HEK293T (cell line): Measurements from ENCODE around the gene CTDP1.
A peak's percentile ranks its signal among the peaks of the same experiment; 100 is the strongest.

Source experiments
- CTCF ChIA-PET: fragments of 350-600 bp; formaldehyde crosslinking; extraction: SDS; loops from one replicate; lab custom pipeline; 2021; ENCODE audit warnings: antibody characterized with exemption, inconsistent platforms; lab: Yijun Ruan, JAX
- POLR2A ChIA-PET: fragments of 350-600 bp; formaldehyde crosslinking; extraction: SDS; loops from one replicate; lab custom pipeline; 2020; ENCODE audit warnings: antibody characterized with exemption, inconsistent platforms; lab: Yijun Ruan, JAX
- DNase-seq: peaks from one replicate; pipeline ENCODE4 v3.0.0; 2012; ENCODE audit warnings: mixed read lengths; ENCODE audit errors: extremely low spot score
- ARNT ChIP-seq: fragments of 450-650 bp; IDR thresholded peaks from 2 replicates; pipeline ENCODE4 v1.6.1; 2017; ENCODE audit warnings: mild to moderate bottlenecking
- BHLHE40 ChIP-seq: fragments of 450-650 bp; IDR thresholded peaks from 2 replicates; pipeline ENCODE4 v1.6.1; 2016; ENCODE audit warnings: mild to moderate bottlenecking, moderate library complexity, borderline replicate concordance
- CTBP1 ChIP-seq: fragments of 450-650 bp; IDR thresholded peaks from 2 replicates; pipeline ENCODE4 v1.6.1; 2016; ENCODE audit warnings: borderline replicate concordance
- ELF4 ChIP-seq: fragments of 450-650 bp; IDR thresholded peaks from 2 replicates; pipeline ENCODE4 v1.6.1; 2017; ENCODE audit warnings: antibody characterized with exemption
- FOXA1 ChIP-seq: fragments of 450-650 bp; IDR thresholded peaks from 2 replicates; pipeline ENCODE4 v1.6.1; 2016; ENCODE audit warnings: mild to moderate bottlenecking
- FOXK2 ChIP-seq: fragments of 450-650 bp; IDR thresholded peaks from 2 replicates; pipeline ENCODE4 v1.6.1; 2016; ENCODE audit warnings: mild to moderate bottlenecking
- FOXM1 ChIP-seq: fragments of 450-650 bp; IDR thresholded peaks from 2 replicates; pipeline ENCODE4 v1.6.1; 2017; ENCODE audit warnings: mild to moderate bottlenecking, borderline replicate concordance
- HDGF ChIP-seq: fragments of 450-650 bp; IDR thresholded peaks from 2 replicates; pipeline ENCODE4 v1.6.1; 2017; ENCODE audit warnings: antibody characterized with exemption, borderline replicate concordance
- L3MBTL2 ChIP-seq: fragments of 450-650 bp; conservative IDR thresholded peaks from 2 replicates; pipeline ENCODE4 v1.6.1; 2016; ENCODE audit warnings: mild to moderate bottlenecking
- LEF1 ChIP-seq: fragments of 450-650 bp; IDR thresholded peaks from 2 replicates; pipeline ENCODE4 v1.6.1; 2017; ENCODE audit warnings: mild to moderate bottlenecking, borderline replicate concordance
- NFRKB ChIP-seq: fragments of 450-650 bp; IDR thresholded peaks from 2 replicates; pipeline ENCODE4 v1.6.1; 2016; ENCODE audit warnings: mild to moderate bottlenecking, moderate library complexity
- SP1 ChIP-seq: fragments of 450-650 bp; IDR thresholded peaks from 2 replicates; pipeline ENCODE4 v1.6.1; 2017
- SUZ12 ChIP-seq: fragments of 450-650 bp; IDR thresholded peaks from 2 replicates; pipeline ENCODE4 v1.6.1; 2016; ENCODE audit warnings: mild to moderate bottlenecking
- TARDBP ChIP-seq: fragments of 450-650 bp; IDR thresholded peaks from 2 replicates; pipeline ENCODE4 v1.6.1; 2016
- ZNF384 ChIP-seq: fragments of 450-650 bp; IDR thresholded peaks from 2 replicates; pipeline ENCODE4 v1.6.1; 2016
- TF ChIP-seq, protein P1 (sequence below): fragments of 450-650 bp; IDR thresholded peaks from 2 replicates; pipeline ENCODE4 v1.6.1; 2016

Gene CTDP1, protein sequence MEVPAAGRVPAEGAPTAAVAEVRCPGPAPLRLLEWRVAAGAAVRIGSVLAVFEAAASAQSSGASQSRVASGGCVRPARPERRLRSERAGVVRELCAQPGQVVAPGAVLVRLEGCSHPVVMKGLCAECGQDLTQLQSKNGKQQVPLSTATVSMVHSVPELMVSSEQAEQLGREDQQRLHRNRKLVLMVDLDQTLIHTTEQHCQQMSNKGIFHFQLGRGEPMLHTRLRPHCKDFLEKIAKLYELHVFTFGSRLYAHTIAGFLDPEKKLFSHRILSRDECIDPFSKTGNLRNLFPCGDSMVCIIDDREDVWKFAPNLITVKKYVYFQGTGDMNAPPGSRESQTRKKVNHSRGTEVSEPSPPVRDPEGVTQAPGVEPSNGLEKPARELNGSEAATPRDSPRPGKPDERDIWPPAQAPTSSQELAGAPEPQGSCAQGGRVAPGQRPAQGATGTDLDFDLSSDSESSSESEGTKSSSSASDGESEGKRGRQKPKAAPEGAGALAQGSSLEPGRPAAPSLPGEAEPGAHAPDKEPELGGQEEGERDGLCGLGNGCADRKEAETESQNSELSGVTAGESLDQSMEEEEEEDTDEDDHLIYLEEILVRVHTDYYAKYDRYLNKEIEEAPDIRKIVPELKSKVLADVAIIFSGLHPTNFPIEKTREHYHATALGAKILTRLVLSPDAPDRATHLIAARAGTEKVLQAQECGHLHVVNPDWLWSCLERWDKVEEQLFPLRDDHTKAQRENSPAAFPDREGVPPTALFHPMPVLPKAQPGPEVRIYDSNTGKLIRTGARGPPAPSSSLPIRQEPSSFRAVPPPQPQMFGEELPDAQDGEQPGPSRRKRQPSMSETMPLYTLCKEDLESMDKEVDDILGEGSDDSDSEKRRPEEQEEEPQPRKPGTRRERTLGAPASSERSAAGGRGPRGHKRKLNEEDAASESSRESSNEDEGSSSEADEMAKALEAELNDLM

DNA sequence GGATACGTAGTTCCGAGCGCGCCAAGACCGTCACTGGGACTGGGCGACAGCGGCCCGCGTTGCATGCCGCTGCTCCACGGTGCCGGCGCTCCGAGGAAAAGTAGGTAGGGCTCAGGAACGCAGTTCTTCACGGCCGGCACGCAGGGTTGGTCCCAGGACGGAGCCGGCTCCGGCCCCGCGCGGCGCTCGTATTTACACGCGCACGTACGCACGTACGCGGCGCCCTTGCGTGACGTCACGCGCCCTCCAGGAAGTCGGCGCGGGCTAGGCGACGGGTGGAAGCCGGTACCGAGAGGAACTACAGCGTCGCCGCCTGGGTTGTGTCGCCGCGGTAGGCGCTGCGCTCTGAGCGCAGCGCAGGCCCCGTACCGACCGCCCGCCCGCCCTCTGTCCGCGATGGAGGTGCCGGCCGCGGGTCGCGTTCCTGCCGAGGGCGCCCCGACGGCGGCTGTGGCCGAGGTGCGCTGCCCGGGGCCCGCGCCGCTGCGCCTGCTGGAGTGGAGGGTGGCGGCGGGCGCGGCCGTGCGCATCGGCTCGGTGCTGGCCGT lies at the start of gene CTDP1:
Gene CTDP1 (plus strand): TSS at position 252 of the 548 bp plus-strand sequence. CDS start 145 bp downstream, at position 397.
- CTCF ChIA-PET = no interaction called here
- POLR2A ChIA-PET = no interaction called here
- peak; percentile 80 for DNase-seq
- peak; percentile 80 for TF ChIP-seq ELF4
- TF ChIP-seq NFRKB = no peak
- TF ChIP-seq BHLHE40 = no peak
- TF ChIP-seq ZNF384 = no peak
- TF ChIP-seq SUZ12 = no peak

DNA sequence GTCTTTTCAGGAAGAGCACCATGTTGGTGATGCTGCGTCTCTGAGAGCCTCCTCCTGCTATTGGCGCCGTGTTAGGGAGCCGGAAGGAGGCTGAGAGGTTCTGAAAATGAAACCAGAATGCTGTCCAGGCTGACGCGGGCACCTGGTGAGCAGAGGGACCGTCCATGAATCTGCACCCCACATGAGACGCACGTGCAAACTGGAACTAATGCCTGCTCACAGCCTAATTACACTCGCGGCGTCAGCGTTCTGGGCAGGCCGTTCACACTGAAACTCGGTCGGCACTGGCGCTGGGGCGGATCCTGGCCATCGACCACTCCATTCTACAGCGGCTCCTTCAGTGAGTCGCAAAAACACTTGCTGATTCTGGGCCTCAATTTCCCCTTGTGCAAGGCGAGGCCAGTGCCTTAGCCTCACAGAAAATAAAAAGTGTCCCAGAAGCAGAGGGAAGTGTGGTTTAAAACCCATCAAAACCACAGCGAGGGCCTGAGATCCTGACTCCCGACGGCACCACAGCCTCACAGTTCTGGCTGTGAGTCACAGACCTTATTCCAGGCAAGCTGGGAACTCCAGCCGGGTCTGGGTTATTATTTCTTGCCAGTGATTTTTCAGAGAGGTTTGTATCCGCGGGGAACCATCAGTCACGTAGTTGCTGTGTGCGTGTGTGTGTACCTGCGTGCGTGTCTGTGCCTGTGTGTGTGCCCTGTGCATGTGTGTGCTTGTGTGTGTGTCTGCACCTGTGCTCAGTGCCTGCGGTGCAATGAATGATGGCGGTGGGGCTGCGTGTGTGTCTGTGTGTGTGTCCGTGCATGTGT lies 49.1 kb upstream of the CTDP1 start:
- TF ChIP-seq ELF4 = no peak
- TF ChIP-seq FOXK2 = no peak
- TF ChIP-seq SUZ12 = no peak
- TF ChIP-seq FOXA1 = no peak
- TF ChIP-seq TARDBP = no peak
- TF ChIP-seq FOXM1 = no peak
- TF ChIP-seq, protein P1, sequence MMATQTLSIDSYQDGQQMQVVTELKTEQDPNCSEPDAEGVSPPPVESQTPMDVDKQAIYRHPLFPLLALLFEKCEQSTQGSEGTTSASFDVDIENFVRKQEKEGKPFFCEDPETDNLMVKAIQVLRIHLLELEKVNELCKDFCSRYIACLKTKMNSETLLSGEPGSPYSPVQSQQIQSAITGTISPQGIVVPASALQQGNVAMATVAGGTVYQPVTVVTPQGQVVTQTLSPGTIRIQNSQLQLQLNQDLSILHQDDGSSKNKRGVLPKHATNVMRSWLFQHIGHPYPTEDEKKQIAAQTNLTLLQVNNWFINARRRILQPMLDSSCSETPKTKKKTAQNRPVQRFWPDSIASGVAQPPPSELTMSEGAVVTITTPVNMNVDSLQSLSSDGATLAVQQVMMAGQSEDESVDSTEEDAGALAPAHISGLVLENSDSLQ = no peak
- no peak for TF ChIP-seq LEF1
- no peak for TF ChIP-seq SP1
- no peak for TF ChIP-seq L3MBTL2
- TF ChIP-seq CTBP1 = no peak
- no peak for TF ChIP-seq ZNF384
- TF ChIP-seq NFRKB = no peak
- no peak for TF ChIP-seq ARNT
- no peak for TF ChIP-seq BHLHE40
- TF ChIP-seq HDGF = no peak
- DNase-seq = no peak
- CTCF ChIA-PET = no interaction called here
- POLR2A ChIA-PET = no interaction called here

DNA sequence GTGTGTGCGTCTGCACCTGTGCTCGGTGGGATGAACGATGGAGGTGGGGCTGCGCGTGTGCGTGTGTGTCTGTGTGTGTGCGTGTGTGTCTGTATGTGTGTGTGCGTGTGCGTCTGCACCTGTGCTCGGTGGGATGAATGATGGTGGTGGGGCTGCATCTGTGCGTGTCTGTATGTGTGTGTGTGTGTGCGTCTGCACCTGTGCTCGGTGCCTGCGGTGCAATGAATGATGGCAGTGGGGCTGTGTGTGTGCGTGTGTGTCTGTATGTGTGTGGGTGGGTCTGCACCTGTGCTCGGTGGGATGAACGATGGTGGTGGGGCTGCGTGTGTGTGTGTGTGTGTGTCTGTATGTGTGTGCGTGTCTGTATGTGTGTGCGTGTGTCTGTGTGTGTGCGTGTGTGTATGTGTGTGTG lies 48.5 kb upstream of the CTDP1 start:
- POLR2A ChIA-PET = no interaction called here

DNA sequence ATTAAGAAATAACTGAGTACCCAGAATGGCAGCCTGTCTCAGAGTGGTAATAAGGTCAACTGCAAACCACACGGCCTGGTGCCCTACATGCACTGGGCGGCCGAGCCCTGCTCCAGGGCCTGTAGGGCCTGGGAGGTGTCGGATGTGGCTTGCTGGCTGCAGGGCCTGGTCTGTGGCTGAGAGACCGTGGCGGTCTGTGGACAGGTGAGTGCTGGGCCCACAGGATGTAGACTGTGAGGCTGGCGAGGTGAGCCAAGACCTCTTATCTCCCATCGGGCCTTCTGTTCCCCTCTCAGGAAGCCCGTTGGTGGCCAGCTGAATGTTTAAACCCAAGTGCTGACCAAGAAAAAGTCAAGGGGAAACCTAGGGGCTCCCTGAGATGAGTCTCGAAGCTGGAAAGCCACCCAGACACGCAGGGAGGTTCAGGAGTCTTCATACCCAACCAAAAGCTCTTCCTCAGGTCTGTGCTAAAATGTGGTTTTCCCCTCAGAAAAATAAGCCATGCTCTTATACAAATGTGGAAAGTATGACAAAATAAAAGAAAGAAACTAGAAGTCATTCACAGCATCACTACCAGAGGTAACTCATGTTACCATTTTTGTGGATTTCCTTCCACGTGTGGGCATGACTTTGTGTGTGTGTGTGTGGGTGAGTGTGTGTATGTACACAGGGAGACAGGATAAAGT lies 47.7 kb upstream of the CTDP1 start:
- TF ChIP-seq SP1 = no peak
- no peak for TF ChIP-seq FOXM1
- TF ChIP-seq NFRKB = no peak
- TF ChIP-seq TARDBP = no peak
- no peak for TF ChIP-seq FOXK2
- TF ChIP-seq, protein P1 = no peak
- TF ChIP-seq SUZ12 = no peak
- no peak for TF ChIP-seq CTBP1
- no peak for TF ChIP-seq LEF1
- no peak for TF ChIP-seq ZNF384
- no peak for TF ChIP-seq L3MBTL2
- TF ChIP-seq FOXA1 = no peak
- DNase-seq = no peak
- POLR2A ChIA-PET = no interaction called here
- CTCF ChIA-PET = no interaction called here

More for the DNA sequence above, 48.5 kb upstream of the CTDP1 start:
- no peak for DNase-seq
- no peak for TF ChIP-seq FOXA1
- no peak for TF ChIP-seq ELF4
- no peak for TF ChIP-seq L3MBTL2
- no peak for TF ChIP-seq FOXM1
- TF ChIP-seq TARDBP = no peak
- TF ChIP-seq FOXK2 = no peak
- no peak for TF ChIP-seq ZNF384
- TF ChIP-seq, protein P1 = no peak
- no peak for TF ChIP-seq CTBP1
- TF ChIP-seq NFRKB = no peak
- no peak for TF ChIP-seq BHLHE40
- no peak for TF ChIP-seq LEF1
- TF ChIP-seq SUZ12 = no peak
- no peak for TF ChIP-seq SP1
- TF ChIP-seq HDGF = no peak
- no peak for TF ChIP-seq ARNT
- CTCF ChIA-PET = no interaction called here

DNA sequence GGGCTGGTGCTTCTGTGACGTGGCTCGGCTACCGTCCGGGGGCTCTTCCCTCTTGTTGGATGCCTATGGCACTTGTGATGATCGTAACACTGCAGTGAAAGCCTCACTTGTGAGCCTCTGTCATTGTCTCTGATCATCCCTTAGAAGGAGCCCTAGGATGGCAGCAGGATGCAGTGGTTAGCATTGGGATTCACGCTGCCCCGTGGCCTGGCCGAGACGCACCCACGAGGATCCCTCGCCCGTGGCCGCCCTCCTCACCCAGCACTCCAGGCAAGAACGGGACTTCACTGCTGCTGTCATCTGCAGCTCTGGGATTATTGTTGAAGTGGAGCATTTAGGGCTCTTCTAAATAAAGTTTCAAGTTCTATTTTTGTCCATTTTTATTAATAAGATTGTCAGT lies 46.8 kb upstream of the CTDP1 start:
- CTCF ChIA-PET = no interaction called here
- no peak for DNase-seq
- POLR2A ChIA-PET = no interaction called here
- TF ChIP-seq CTBP1 = no peak
- no peak for TF ChIP-seq FOXK2
- no peak for TF ChIP-seq FOXA1
- TF ChIP-seq LEF1 = no peak
- no peak for TF ChIP-seq SP1
- TF ChIP-seq HDGF = no peak
- TF ChIP-seq NFRKB = no peak
- TF ChIP-seq FOXM1 = no peak
- TF ChIP-seq SUZ12 = no peak
- TF ChIP-seq ELF4 = no peak
- TF ChIP-seq, protein P1 = no peak
- TF ChIP-seq TARDBP = no peak
- TF ChIP-seq ZNF384 = no peak
- TF ChIP-seq ARNT = no peak
